CD14-positive monocyte (primary cell): ENCODE data around the gene CHST10. TPM values are rescaled to one million over a fixed set of nuclear protein-coding genes. Genes with fewer than 3 reads are reported as not detected.

Source experiments
- DNase-seq, 3 donors: peaks; one replicate each; pipeline ENCODE4 v3.0.0-alpha.2; 2011 to 2022
- H2AFZ ChIP-seq: 2 replicates; pipeline ENCODE4 v1.6.0; 2012; ENCODE audit warnings: mild to moderate bottlenecking, low read depth, low read length, inconsistent platforms; ENCODE audit not compliant: insufficient read depth, poor library complexity, severe bottlenecking
- H3K27ac ChIP-seq, 2 donors: 1 replicate in 1 of 2; 2 replicates in 1 of 2; pipeline ENCODE4 v1.5.1; 2012 to 2013; ENCODE audit warnings: low read length in 2 of 2, control low read depth in 1 of 2, inconsistent platforms in 1 of 2, low read depth in 1 of 2, mild to moderate bottlenecking in 1 of 2
- H3K27me3 ChIP-seq, 2 donors: one replicate each; pipeline versions ENCODE4 v1.6.0 to v1.6.1; 2011 to 2013; ENCODE audit warnings: low read length in 2 of 2; ENCODE audit not compliant: control insufficient read depth in 2 of 2, insufficient read depth in 2 of 2
- H3K36me3 ChIP-seq, 2 donors: replicated peaks in 1 of 2; 1 replicate in 1 of 2; 2 replicates in 1 of 2; pipeline versions ENCODE4 v1.5.1 to v1.6.1; 2012 to 2013; ENCODE audit warnings: low read length in 2 of 2, control low read depth in 1 of 2, inconsistent platforms in 1 of 2, mild to moderate bottlenecking in 1 of 2; ENCODE audit not compliant: insufficient read depth in 2 of 2, control insufficient read depth in 1 of 2
- H3K4me1 ChIP-seq, 2 donors: 1 replicate in 1 of 2; 2 replicates in 1 of 2; pipeline versions ENCODE4 v1.5.1 to v1.6.1; 2012 to 2013; ENCODE audit warnings: low read length in 2 of 2, control low read depth in 1 of 2, inconsistent platforms in 1 of 2, mild to moderate bottlenecking in 1 of 2, moderate library complexity in 1 of 2; ENCODE audit not compliant: insufficient read depth in 2 of 2, control insufficient read depth in 1 of 2
- H3K4me2 ChIP-seq: replicated peaks from 2 replicates; pipeline ENCODE3; 2012; ENCODE audit warnings: low read length, moderate library complexity, mild to moderate bottlenecking; ENCODE audit not compliant: poor library complexity, severe bottlenecking; ENCODE audit errors: extremely low read depth
- H3K4me3 ChIP-seq, 3 experiments: fragments of 200-600 bp in 1 of 3; sonication (generic) in 1 of 3; replicated peaks in 1 of 3; 1 replicate in 2 of 3; 2 replicates in 1 of 3; pipeline ENCODE4 v1.5.1; 2011 to 2013; ENCODE audit warnings: low read length in 3 of 3, mild to moderate bottlenecking in 3 of 3, control low read depth in 2 of 3, low read depth in 2 of 3, inconsistent platforms in 1 of 3, moderate library complexity in 1 of 3
- H3K79me2 ChIP-seq: 2 replicates; pipeline ENCODE4 v1.6.0; 2012; ENCODE audit warnings: mild to moderate bottlenecking, control low read depth, inconsistent platforms, low read length, moderate library complexity; ENCODE audit not compliant: insufficient read depth
- H3K9ac ChIP-seq: 2 replicates; pipeline ENCODE4 v1.6.0; 2017; ENCODE audit warnings: low read length, mild to moderate bottlenecking; ENCODE audit not compliant: insufficient read depth, poor library complexity, severe bottlenecking
- H3K9me3 ChIP-seq, 2 donors: replicated peaks in 1 of 2; 1 replicate in 1 of 2; 2 replicates in 1 of 2; pipeline versions ENCODE4 v1.5.1 to v1.6.1; 2012 to 2013; ENCODE audit warnings: low read length in 2 of 2, control low read depth in 1 of 2; ENCODE audit not compliant: control insufficient read depth in 1 of 2, insufficient read depth in 1 of 2
- H4K20me1 ChIP-seq: 2 replicates; pipeline ENCODE4 v1.6.0; 2012; ENCODE audit warnings: mild to moderate bottlenecking, low read length, control low read depth, moderate library complexity; ENCODE audit not compliant: insufficient read depth
- H3K27ac Mint-ChIP-seq, 7 donors: one replicate each; pipeline ENCODE4 v1.8.0; 2020; ENCODE audit warnings: mild to moderate bottlenecking in 7 of 7, mixed read lengths in 7 of 7, moderate library complexity in 6 of 7, inconsistent platforms in 2 of 7
- H3K27me3 Mint-ChIP-seq, 3 donors: one replicate each; pipeline ENCODE4 v1.8.0; 2021 to 2022; ENCODE audit warnings: low read depth in 3 of 3, mild to moderate bottlenecking in 3 of 3, mixed read lengths in 3 of 3, moderate library complexity in 3 of 3, inconsistent platforms in 1 of 3
- H3K36me3 Mint-ChIP-seq, 2 donors: one replicate each; pipeline ENCODE4 v1.8.0; 2020; ENCODE audit warnings: mixed read lengths in 2 of 2, inconsistent platforms in 1 of 2, mild to moderate bottlenecking in 1 of 2
- H3K4me1 Mint-ChIP-seq: one replicate; pipeline ENCODE4 v1.8.0; 2020; ENCODE audit warnings: mild to moderate bottlenecking, mixed read lengths
- H3K4me3 Mint-ChIP-seq, 2 donors: one replicate each; pipeline ENCODE4 v1.8.0; 2020; ENCODE audit warnings: mild to moderate bottlenecking in 2 of 2, mixed read lengths in 2 of 2, moderate library complexity in 1 of 2
- H3K9me3 Mint-ChIP-seq, 7 donors: one replicate each; pipeline ENCODE4 v1.8.0; 2020 to 2022; ENCODE audit warnings: mixed read lengths in 7 of 7, mild to moderate bottlenecking in 6 of 7, moderate library complexity in 6 of 7, inconsistent platforms in 2 of 7
- WGBS: methylation state at CpG from one replicate; pipeline ENCODE4 v1.1.5; 2013; ENCODE audit warnings: missing lambda C conversion rate; ENCODE audit not compliant: insufficient coverage; 5-methylcytosine and 5-hydroxymethylcytosine counted together
- intact Hi-C, 2 donors: fragments of 100-400 bp; cut with micrococcal nuclease; formaldehyde crosslinking; loops; one replicate each; pipeline versions ENCODE4 v1.15.0 to v1.15.1; 2023
- polyA plus RNA-seq, 3 donors: library from polyadenylated mRNA; depleted of rRNA in 1 of 3; unstranded in 2 of 3; stranded (reverse) in 1 of 3; fragments of 300-500 nt in 2 of 3; fragments of >200 nt in 1 of 3; fragmentation: Illumina TruSeq in 2 of 3; gene quantifications; 1 replicate in 2 of 3; 2 replicates in 1 of 3; pipeline ENCODE4 v1.2.3, GENCODE V29; 2012 to 2021
- TF ChIP-seq, protein P1 (sequence below): fragments of 200-600 bp; IDR thresholded peaks from one replicate; pipeline ENCODE4 v1.8.0; 2022; ENCODE audit warnings: antibody characterized with exemption, mild to moderate bottlenecking

Gene CHST10
- polyA plus RNA-seq, 3 donors, result 0.52 to 0.54 TPM; not detected in 1

DNA sequence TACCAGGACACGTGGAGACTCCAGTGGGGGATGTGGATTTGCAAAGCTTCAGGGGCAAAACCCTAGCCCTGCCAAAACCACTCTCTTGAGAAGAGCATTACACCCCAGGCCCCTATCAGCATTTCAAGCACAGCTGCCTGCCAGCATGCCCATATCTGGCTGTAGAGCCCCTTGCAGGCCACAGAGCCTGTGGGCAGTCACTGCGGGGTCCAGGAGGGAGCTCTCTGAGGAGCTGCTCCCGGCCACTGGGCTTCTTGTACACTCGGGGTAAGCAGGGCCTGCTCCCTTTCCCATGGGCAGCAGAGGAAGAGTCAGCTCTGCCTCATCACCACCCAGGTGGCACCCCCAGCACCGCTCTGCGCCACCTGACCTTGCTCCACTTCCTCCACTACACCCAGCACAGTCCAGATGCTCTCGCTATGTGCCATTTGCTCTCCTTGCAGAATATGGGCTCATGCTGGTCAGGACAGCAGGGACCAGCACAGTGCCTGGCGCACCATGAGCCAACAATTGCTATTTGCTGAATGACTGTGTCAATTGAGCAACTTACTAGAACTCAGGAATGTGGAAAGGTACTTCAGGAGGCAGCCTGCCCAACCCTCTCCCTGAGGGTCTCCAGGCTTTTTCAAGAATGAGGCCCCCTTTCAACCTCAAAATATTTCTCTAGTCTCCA, 7.4 kb downstream of the CHST10 start:
- no peaks in the 10 kb centered on the region for H3K9me3 Mint-ChIP-seq
- no peaks in the 10 kb centered on the region for H3K4me1 Mint-ChIP-seq
- Histone ChIP-seq H2AFZ (no peak overlapping the region), H3K27me3 (no peaks in the 10 kb centered on the region), H3K79me2 (no peaks in the 10 kb centered on the region), H3K4me3 (no peak overlapping the region), H3K9me3 (no peaks in the 10 kb centered on the region), H4K20me1 (no peaks in the 10 kb centered on the region), H3K4me1 (no peaks in the 10 kb centered on the region), H3K27ac (no peak overlapping the region), H3K9ac (no peak overlapping the region), H3K4me2 (no peak overlapping the region), H3K36me3 (peaks cover 3 to 21% of the 10 kb centered on the region in 2 donors)
- 92% methylated on average over 8 of the region's 8 CpGs for WGBS
- DNase-seq, result no peak
- TF ChIP-seq, protein P1, sequence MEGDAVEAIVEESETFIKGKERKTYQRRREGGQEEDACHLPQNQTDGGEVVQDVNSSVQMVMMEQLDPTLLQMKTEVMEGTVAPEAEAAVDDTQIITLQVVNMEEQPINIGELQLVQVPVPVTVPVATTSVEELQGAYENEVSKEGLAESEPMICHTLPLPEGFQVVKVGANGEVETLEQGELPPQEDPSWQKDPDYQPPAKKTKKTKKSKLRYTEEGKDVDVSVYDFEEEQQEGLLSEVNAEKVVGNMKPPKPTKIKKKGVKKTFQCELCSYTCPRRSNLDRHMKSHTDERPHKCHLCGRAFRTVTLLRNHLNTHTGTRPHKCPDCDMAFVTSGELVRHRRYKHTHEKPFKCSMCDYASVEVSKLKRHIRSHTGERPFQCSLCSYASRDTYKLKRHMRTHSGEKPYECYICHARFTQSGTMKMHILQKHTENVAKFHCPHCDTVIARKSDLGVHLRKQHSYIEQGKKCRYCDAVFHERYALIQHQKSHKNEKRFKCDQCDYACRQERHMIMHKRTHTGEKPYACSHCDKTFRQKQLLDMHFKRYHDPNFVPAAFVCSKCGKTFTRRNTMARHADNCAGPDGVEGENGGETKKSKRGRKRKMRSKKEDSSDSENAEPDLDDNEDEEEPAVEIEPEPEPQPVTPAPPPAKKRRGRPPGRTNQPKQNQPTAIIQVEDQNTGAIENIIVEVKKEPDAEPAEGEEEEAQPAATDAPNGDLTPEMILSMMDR, result no peak
- H3K27ac Mint-ChIP-seq, result peak overlapping the region in 1 of 7 donors; percentile 73
- intact Hi-C loops, result no loop called here
- peaks cover 0 to 2% (median 0%) of the 10 kb centered on the region in 3 donors for H3K27me3 Mint-ChIP-seq
- peaks cover 9 to 12% of the 10 kb centered on the region in 2 donors for H3K36me3 Mint-ChIP-seq
- H3K4me3 Mint-ChIP-seq, result no peak overlapping the region

DNA sequence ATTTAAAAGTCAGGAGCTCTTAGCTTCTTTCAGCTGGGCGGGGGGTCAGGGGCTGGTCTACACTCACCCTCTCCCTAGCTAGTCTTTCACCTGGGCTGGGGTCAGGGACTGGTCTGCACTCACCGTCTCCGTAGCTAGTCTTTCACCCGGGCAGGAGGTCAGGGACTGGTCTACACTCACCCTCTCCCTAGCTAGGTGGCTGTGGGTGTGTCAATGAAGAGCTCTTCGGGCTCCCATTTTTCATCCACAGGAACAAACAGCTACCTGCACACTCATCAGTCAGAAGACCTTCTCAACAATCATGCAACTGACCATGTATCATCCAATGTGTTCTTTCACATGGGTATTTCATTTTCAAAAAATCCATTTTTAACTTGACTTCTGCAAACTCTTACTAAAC, 8.0 kb downstream of the CHST10 start:
- Mint-ChIP-seq H3K36me3 (peaks cover 9 to 16% of the 10 kb centered on the region in 2 donors), H3K4me1 (no peaks in the 10 kb centered on the region), H3K9me3 (no peaks in the 10 kb centered on the region), H3K27me3 (peaks cover 0 to 2% (median 0%) of the 10 kb centered on the region in 3 donors), H3K4me3 (no peak overlapping the region), H3K27ac (no peak overlapping the region)
- peaks cover 3 to 26% of the 10 kb centered on the region in 2 donors for H3K36me3 ChIP-seq
- no peak overlapping the region for H3K27ac ChIP-seq
- no peaks in the 10 kb centered on the region for H3K9me3 ChIP-seq
- H3K9ac ChIP-seq, result no peak overlapping the region
- no peaks in the 10 kb centered on the region for H4K20me1 ChIP-seq
- TF ChIP-seq, protein P1, result no peak
- H3K4me3 ChIP-seq, result no peak overlapping the region
- no peaks in the 10 kb centered on the region for H3K4me1 ChIP-seq
- H2AFZ ChIP-seq, result no peak overlapping the region
- intact Hi-C loops, result no loop called here
- WGBS, result 100% methylated on average over 1 of the region's 5 CpGs
- H3K79me2 ChIP-seq, result no peaks in the 10 kb centered on the region
- no peak overlapping the region for H3K4me2 ChIP-seq
- H3K27me3 ChIP-seq, result no peaks in the 10 kb centered on the region
- no peak for DNase-seq
